GM13977 (cell line): ENCODE measurements around the gene CLDN20.

ENCODE experiments used
- DNase-seq: peaks from one replicate; pipeline ENCODE4 v3.0.0; 2012; ENCODE audit warnings: low spot score
- in situ Hi-C: fragments of 300-500 bp; cut with MboI; formaldehyde crosslinking; loops from one replicate; pipeline ENCODE4 v1.12.0; 2022; ENCODE audit warnings: low sequenced_read_pairs, low pct_unique_long_range_greater_than_20kb, mixed read lengths, inconsistent platforms; ENCODE audit not compliant: unreplicated experiment
- TF ChIP-seq, protein P1 (sequence below): IDR thresholded peaks from 2 replicates; pipeline ENCODE4 v1.5.1; 2012; ENCODE audit warnings: mild to moderate bottlenecking, control low read depth; ENCODE audit not compliant: insufficient read depth; ENCODE audit errors: extremely low read depth, missing control alignments

CLDN20 gene

DNA sequence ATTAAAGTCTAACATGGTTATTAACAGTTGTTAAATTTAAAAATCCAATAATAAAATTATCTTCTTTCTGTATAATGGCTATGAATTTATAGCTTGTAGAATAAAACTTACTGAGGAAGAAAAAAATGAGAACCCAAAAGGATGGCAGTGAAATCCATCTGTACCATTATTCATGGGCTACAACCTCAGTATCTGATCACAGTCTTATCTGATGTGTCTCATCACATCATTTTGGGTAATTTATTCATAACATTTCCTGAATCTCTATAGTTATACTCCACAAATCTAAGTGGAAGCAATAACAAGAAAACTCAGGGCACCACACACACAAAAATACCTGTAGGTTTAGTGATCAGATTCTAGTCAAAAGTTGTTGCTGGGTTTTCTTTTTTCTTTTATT lies 7.3 kb downstream of the CLDN20 start:
- TF ChIP-seq, protein P1, sequence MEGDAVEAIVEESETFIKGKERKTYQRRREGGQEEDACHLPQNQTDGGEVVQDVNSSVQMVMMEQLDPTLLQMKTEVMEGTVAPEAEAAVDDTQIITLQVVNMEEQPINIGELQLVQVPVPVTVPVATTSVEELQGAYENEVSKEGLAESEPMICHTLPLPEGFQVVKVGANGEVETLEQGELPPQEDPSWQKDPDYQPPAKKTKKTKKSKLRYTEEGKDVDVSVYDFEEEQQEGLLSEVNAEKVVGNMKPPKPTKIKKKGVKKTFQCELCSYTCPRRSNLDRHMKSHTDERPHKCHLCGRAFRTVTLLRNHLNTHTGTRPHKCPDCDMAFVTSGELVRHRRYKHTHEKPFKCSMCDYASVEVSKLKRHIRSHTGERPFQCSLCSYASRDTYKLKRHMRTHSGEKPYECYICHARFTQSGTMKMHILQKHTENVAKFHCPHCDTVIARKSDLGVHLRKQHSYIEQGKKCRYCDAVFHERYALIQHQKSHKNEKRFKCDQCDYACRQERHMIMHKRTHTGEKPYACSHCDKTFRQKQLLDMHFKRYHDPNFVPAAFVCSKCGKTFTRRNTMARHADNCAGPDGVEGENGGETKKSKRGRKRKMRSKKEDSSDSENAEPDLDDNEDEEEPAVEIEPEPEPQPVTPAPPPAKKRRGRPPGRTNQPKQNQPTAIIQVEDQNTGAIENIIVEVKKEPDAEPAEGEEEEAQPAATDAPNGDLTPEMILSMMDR: no peak
- in situ Hi-C loops: loop anchor here (25.0 kb wide), 1 partner anchor 584 kb away; no protein-coding TSS in a partner anchor
- no peak for DNase-seq

DNA sequence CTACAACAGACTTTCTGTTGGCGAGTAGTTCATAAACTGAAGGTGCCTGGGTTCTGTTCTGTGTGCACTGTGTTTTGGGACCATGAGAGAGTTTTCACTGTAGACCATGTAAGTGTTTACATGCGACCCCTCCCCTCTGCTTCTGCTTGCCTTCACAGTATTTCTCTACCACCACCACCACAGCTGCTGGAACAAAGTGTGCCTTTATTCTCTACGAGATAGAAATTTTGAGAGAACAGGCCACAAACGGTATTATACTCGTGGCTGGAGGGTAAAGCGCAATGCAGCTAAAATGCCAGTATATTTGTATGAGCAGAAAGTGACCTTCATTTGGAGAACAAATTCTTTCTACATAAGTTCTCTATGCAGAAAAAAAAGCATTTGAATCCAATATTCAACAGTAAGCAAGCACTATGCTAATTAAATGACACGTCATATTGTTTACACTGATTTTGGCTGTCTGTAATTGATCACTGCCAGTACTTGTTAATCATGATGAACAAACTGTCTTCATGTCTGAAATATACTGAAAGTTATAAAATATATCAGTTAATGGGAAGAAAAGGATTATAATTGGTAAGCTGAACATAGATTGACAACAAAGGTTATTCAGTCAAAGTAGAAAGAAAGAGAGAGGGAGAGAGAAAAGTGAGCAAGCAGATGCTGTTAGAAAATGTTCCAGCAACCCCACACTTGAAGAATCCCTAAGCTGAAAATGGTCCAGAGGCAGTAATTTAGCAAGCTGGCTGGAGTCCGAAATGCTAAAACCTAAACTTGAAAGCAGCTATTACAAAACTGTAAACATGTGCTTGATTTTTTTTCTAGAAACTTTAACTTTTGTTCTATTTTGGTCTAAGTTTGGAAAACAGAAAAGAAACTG lies 8.8 kb downstream of the CLDN20 start:
- TF ChIP-seq, protein P1: no peak
- in situ Hi-C loops: loop anchor here (25.0 kb wide), 1 partner anchor 585 kb away; no protein-coding TSS in a partner anchor
- no peak for DNase-seq

DNA sequence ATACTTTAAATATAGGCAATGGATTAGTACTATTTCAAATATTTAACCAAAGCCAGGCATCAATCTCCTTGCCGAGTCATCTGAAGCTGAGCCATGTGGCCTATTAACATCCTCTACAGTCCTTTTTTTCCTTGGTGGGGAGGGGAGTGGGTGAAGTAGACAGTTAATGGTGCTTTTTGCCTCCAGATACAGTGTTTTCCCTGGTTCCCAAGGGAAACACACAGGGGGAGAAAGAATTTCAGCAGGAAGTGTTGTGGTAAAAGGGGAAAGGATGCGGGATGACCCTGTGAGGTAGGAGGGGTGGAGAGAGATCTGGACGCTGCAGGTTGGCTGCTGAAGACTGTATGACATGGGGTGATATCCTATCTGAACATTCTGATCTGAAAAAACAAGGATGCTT lies 9.6 kb downstream of the CLDN20 start:
- in situ Hi-C loops: loop anchor here (25.0 kb wide), 1 partner anchor 586 kb away; no protein-coding TSS in a partner anchor
- DNase-seq: no peak
- TF ChIP-seq, protein P1: no peak

DNA sequence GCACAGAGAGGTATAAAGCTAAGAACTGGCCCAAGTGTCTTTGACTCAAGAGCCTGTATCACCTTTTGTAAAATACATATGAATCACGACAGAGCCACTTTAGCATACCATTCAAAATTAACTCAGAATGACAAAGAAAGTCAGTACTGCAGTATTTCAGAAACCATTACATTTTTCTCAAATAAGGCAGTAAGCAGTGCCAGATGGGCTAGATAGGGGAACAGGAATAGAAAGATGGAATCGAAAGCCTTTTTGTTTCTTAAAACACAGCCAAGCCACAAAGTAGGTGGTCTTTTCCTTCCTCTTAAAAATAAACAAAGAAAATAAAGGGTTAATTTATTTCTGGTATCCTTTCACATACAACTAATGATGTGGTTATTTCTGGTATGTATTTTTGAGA lies 10.3 kb downstream of the CLDN20 start:
- TF ChIP-seq, protein P1: no peak
- DNase-seq: no peak
- in situ Hi-C loops: loop anchor here (25.0 kb wide), 1 partner anchor 587 kb away; no protein-coding TSS in a partner anchor

DNA sequence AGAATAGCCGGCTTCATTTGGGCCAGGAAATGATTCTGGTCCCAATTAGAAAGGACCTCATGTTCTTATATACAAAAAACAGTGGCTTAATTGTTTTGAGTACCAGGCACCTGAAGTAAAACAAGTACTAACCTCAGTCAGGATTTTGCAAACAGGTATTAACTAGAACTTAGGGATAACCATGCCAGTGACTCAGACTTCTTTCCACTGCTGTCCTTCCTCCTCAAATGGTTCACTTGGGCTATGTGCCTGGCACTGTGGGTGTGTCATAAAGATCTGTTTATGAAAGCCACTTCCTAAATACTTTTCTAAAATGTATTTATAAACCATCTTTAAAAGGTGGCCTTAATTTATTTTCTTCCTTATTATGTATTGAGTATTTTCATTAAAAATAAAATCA lies 10.7 kb downstream of the CLDN20 start:
- in situ Hi-C loops: loop anchor here (25.0 kb wide), 1 partner anchor 587 kb away; no protein-coding TSS in a partner anchor
- no peak for DNase-seq
- TF ChIP-seq, protein P1: no peak

DNA sequence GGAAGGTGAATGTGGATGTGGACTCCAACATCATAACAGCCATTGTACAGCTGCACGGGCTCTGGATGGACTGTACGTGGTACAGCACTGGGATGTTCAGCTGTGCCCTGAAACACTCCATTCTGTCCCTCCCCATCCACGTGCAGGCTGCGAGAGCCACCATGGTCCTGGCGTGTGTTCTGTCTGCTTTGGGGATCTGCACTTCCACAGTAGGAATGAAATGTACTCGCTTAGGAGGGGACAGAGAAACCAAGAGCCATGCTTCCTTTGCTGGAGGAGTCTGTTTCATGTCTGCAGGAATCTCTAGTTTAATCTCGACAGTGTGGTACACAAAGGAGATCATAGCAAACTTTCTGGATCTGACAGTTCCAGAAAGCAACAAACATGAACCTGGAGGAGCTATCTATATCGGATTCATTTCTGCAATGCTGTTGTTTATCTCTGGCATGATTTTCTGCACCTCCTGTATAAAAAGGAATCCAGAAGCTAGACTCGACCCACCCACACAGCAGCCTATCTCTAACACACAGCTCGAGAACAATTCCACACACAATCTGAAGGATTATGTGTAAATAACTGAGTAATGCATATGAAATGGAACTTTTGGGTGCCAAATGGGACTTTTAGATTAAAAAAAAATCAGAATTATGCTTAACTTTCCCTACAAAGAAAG lies 12.1 kb downstream of the CLDN20 start:
- in situ Hi-C loops: no loop called here
- TF ChIP-seq, protein P1: no peak
- no peak for DNase-seq
